MM.1S (cell line): ENCODE data around the gene FHIT.
"Not testable (repeated sequence)": the region's sequence is repeated elsewhere in the genome, so short reads cannot be mapped to it uniquely, and the experiment has no call there.

Experiments used
- EZH2phosphoT487 ChIP-seq: fragments of 300-600 bp; sonication (generic); IDR thresholded peaks from 2 replicates; pipeline ENCODE4 v1.6.1; 2018; ENCODE audit warnings: antibody characterized with exemption, low read length
- TF ChIP-seq, protein P1 (sequence below): fragments of 300-600 bp; sonication (generic); IDR thresholded peaks from 2 replicates; pipeline ENCODE4 v1.5.1; 2016; ENCODE audit warnings: antibody characterized with exemption, low read length, mixed read lengths

DNA sequence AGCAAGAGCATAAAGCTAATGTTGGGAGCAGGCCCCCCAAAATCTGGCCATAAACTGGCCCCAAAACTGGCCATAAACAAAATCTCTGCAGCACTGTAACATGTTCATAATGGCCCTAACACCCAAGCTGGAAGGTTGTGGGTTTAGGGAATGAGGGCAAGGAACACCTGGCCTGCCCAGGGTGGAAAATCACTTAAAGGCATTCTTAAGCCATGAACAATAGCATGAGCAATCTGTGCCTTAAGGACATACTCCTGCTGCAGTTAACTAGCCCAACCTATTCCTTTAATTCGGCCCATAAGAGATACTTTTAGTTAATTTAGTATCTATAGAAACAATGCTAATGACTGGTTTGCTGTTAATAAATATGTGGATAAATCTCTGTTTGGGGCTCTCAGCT lies 264.1 kb downstream of the FHIT start:
- TF ChIP-seq, protein P1, sequence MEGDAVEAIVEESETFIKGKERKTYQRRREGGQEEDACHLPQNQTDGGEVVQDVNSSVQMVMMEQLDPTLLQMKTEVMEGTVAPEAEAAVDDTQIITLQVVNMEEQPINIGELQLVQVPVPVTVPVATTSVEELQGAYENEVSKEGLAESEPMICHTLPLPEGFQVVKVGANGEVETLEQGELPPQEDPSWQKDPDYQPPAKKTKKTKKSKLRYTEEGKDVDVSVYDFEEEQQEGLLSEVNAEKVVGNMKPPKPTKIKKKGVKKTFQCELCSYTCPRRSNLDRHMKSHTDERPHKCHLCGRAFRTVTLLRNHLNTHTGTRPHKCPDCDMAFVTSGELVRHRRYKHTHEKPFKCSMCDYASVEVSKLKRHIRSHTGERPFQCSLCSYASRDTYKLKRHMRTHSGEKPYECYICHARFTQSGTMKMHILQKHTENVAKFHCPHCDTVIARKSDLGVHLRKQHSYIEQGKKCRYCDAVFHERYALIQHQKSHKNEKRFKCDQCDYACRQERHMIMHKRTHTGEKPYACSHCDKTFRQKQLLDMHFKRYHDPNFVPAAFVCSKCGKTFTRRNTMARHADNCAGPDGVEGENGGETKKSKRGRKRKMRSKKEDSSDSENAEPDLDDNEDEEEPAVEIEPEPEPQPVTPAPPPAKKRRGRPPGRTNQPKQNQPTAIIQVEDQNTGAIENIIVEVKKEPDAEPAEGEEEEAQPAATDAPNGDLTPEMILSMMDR, result not testable (repeated sequence)
- TF ChIP-seq EZH2phosphoT487, result not testable (repeated sequence)
